Dermis microvascular lymphatic vessel endothelial cell (primary cell): ENCODE results near the gene PHETA1. TPM values are rescaled to one million over a fixed set of nuclear protein-coding genes. Genes with fewer than 3 reads are reported as not detected.

Source experiments
- DNase-seq, 2 donors: peaks; one replicate each; pipeline versions ENCODE4 v3.0.0 to v3.0.0-alpha.2; 2010; ENCODE audit warnings: low read depth in 2 of 2
- total RNA-seq: library from RNA; depleted of rRNA; stranded (reverse); fragments of >200 nt; gene quantifications from 2 replicates; pipeline ENCODE4 v1.2.1, GENCODE V29; 2014

Gene PHETA1, protein sequence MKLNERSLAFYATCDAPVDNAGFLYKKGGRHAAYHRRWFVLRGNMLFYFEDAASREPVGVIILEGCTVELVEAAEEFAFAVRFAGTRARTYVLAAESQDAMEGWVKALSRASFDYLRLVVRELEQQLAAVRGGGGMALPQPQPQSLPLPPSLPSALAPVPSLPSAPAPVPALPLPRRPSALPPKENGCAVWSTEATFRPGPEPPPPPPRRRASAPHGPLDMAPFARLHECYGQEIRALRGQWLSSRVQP
- total RNA-seq, result 5.6 and 12.5 TPM in 2 replicates

DNA sequence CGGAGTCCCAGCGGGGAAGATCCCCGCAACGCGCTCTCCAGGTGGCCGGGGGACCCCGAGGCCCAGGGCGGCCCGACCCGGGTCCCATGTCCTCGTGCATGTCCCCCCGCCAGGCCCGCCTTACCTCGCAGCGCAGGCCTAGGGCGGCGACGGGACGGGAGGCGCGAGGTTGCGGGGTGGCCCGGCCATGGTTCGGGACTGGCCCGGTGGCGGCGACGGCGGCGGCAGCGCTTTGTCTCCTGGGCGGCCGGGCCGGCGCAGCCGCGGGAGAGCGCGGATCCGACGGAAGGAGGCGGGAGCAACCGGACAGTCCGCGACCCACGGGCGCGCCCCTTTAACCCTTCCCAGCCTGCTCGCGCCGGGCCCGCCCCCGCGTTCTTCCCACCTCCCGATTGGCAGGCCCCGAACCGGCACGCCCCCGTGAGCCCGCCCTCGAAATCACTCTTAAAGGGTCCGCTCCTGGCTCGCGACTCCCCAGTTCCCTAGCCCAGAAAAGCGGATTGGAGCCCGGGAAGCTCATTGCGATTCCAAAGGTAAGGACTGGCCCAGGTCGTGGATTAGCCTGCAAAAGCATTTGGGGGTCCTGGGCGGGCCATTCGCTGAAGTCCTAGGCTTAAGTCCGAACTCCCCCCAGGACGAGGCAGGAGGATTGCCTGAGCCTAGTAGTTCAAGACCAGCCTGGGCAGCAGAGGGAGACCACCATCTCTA is at the start of gene PHETA1:
Gene PHETA1 (minus strand): TSS at position 308 of the 708 bp plus-strand sequence. CDS start 5,668 bp downstream, outside the sequence.
- DNase-seq, result peak; percentile 66 to 92

DNA sequence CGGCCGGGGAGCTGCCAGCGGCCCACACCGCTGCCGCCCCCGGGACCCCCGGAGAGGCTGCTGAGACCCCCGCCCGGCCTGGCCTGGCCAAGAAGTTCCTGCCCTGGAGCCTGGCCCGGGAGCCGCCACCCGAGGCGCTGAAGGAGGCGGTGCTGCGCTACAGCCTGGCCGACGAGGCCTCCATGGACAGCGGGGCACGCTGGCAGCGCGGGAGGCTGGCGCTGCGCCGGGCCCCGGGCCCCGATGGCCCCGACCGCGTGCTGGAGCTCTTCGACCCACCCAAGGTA is 49.6 kb upstream of the PHETA1 start:
- no peak for DNase-seq

DNA sequence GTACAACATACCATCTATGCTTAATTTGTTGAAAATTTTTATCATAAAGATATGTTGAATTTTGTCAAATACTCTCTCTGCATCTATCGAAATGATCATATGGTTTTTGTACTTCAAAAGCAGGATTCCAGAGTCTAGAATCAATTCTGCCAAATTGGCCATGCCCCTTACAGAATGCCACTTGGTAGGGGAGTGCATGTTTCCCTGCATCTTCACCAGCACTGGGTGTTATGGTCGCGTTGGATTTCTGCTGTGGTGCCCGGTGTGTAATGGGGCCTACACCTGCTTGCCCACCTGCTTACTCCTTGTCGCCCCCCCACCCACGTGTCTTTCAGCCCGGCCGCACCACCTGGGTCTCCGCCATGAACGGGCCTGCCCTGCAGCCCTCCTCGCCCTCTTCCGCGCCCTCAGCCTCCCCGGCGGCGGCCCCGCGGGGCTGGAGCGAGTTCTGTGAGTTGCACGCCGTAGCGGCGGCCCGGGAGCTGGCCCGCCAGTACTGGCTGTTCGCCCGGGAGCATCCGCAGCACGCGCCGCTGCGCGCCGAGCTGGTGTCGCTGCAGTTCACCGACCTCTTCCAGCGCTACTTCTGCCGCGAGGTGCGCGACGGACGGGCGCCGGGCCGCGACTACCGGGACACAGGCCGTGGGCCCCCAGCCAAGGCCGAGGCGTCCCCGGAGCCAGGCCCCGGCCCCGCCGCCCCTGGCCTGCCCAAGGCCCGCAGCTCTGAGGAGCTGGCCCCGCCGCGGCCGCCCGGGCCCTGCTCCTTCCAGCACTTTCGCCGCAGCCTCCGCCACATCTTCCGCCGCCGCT is 49.1 kb upstream of the PHETA1 start:
- DNase-seq, result no peak

DNA sequence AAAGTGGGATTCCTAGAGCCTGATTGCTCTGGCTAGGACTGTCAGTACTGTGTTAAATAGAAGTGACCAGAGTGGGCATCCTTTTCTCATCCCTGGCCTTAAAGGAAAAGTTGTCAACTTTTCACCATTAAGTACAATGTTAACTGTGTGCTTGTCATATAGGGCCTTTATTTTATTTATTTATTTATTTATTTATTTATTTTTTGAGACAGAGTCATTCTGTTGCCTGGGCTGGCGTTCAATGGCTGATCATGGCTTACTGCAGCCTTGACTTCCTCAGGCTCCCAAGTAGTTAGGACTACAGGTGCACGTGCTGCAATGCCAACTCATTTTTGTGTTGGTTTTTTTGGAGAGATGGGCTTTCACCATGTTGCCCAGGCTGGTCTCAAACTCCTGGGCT is 48.4 kb upstream of the PHETA1 start:
- no peak for DNase-seq

DNA sequence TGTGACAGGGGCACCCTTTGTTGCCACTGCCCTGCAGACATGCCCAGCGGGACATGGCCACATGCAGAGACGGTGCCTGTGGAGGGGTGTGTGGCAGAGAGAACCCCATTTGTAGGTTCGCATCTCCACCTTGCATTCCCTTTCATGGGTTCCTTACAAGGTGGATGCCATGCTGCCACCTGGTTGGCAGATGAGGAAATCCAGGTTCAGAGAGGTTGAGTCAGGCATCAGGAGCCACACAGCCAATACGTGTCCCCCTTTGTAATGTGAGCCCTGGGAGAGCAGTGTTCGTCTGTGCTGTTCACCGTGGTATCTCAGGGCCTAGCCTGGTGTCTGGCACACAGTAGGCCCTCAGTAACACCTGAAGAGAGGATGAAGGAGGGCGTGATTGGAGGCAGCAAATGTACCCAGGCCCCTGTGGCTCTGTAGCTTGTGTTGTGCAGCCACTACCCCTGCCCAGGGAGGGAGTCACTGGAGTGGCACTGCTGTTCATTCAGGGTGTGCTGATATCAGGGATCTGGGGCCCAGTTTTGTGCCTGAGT is 45.9 kb upstream of the PHETA1 start:
- DNase-seq, result no peak

DNA sequence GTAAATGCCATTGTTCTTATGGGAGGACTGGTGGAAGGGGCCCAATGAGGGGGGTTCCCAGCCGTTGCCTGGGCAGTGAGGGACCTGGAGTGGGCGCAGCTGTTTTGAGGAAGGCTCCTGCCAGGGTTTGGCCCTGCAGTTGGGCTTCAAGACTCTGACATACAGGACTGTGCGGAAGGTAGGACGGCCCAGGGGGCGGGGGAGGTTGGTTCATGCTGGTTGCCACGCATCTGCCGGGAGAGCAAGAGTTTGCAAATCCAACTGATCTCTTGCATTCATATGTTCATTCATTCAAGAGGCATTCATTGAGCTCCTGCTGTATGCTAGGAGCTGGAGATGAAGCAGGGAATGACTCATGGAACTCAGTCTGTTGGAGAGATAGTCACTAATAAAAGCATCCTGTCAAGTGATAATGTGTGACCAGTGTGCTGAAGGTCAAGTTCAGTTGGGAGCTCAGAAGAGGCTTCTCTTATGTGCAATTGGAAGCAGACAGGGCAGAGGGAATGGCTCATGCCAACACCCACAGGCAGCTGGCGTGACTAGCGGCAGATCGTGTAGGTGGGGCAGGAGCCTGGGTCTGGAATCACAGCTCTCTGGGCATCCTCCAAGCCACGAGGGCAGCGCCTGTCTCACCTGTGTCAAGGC is 44.7 kb upstream of the PHETA1 start:
- DNase-seq, result peak in 1 of 2 donors; percentile 76

DNA sequence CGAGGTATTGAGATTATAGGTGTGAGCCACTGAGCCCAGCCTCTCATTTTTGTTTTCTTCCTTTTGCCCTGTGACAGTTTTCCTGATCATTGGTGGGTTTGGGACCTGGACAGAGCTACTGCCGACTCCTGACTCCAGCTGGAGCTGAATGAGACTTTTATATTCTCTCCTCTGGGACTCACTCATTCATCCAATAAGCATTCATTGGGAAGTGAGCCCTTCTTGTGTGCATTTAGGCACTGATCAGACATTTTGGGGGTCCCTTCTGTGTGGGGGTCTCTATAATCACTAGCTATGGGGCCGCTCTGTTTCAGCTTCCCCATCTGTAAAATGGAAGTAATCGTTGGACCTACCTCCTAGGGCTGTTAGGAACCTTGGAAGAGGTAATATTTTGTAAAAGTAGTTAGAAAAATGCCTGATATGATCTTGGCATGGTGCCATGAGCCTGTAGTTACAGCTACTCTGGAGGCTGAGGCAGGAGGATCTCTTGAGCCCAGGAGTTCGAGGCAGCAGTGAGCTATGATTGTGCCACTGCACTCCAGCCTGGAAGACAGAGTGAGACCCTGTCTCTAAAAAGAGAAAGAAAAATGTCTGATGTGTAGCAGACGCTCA is 44.0 kb upstream of the PHETA1 start:
- DNase-seq, result no peak

DNA sequence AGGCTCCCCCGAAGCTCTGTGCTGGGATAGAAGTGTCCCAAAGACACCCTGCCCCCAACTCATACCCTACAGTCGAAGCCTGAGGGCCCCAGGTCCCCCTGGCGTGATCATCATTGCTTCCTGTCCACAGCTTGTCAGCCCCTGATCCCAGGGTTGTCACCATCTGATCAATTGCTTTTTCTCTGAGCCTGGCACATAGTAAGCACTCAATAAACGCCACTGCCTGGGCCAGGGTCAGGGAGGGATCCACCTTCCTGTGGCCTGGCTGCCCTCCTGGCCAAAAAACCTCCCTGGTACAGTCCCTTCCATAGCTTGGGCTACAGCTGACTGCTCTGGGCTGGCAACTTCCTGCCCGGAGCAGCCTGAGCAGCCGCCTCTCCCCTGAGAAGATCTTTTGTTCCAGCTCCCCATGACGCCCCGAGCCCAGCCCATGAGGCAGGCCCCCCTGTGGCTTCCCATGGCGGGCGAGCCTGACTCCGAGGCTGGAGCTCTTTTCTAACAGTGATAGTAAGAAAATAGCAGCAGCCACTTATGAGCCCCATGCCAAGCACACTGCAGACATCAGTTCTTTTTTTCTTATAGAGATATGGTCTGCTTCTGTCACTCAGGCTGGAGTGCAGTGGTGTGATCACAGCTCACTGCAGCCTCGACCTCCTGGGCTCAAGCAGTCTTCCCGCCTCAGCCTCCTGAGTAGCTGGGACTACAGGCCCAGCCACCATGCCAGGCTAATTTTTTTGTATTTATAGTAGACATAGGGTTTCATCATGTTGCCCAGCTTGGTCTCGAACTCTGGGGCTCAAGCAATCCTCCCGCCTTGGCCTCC is 43.3 kb upstream of the PHETA1 start:
- DNase-seq, result peak in 1 of 2 donors; percentile 57

DNA sequence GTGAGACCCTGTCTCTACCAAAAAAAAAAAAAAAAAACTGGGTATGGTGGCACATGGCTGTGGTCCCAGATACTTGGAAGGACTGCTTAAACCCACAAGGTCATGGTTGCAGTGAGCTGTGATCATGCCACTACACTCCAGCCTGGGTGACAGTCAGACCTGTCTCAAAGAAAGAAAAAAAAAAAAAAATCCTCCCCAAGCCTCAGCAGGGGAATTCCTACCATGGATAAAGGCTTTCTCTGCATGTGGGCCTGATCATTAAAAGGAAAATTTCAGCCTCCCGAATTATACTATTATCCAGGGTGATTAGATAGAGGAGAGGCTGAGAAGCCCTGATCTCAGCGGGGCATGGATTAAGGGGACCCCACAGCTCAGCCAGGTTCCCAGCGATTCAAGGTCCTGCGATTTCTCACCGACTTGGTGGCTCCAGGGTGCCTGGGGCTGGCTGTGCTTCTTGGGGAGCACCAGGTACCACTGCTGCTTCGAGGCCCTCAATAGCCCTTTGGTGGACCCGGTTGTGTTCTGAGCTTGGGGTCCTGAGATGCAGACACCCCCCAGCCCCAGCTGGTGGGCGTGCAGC is 42.4 kb upstream of the PHETA1 start:
- no peak for DNase-seq

DNA sequence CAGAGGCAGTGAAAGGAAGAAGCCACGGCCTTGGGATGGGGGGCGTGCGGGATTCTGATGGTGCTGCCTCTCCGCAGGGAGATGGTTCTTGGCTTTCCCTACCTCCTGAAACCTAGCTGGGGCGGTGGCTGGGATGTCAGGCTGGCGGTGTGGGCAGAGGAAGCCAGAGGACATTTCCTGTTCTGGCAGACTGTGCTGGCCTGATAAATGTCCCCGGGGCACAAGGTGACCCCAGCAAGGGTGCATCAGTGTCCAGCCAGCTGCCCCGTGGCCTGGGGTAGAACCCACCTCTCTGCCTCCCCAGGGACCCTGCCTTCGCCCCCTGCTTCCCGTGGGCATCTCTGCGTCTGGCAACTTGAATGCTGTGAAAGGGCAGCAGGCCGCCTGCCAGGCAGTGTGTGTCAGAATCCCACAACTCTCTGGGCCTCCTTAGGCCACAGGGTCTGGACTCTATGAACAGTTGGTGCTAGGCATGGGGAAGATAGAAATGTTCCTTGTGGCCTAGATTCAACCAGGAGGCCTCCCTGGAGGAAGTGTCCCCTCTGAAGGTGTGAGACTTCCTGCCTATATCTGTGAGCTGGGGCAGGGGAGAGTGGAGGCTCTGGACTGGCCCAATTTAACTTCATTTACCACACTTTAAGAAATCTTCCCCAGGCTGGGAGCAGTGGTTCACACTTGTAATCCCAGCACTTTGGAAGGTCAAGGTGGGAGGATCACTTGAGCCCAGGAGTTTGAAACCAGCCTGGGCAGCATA is 41.7 kb upstream of the PHETA1 start:
- peak in 1 of 2 donors; percentile 63 for DNase-seq

DNA sequence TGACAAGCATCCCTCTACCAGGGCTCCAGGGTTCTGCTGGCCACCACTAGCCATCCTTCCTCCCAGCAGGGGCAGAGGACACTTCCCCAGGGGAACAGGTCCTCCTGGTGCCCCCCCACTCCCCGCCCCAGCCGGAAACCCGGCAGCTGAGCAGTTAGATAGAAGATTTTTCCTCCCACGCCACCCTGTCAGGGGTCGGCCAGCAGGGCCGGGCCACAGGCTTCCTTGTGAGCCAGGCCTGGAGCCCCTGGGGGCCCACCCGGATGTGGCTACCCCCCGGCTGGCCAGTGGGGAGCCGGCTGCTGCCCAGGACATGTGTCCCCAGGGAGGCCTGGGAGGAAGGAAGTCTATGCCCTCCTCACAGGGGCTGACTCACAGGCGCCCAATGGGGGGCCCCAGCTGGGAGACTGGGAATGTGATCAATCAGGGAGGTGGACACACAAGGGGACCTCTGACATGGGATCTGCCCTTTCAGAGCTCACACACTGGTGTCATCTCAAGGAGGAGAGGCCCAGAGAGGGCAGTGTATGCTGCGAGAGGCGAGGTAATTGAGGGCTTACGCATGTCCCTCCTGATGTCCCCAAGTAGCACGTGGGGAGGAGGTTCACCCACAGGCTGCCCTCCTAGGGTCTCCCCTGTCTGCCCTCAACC is 41.0 kb upstream of the PHETA1 start:
- peak in 1 of 2 donors; percentile 93 for DNase-seq

DNA sequence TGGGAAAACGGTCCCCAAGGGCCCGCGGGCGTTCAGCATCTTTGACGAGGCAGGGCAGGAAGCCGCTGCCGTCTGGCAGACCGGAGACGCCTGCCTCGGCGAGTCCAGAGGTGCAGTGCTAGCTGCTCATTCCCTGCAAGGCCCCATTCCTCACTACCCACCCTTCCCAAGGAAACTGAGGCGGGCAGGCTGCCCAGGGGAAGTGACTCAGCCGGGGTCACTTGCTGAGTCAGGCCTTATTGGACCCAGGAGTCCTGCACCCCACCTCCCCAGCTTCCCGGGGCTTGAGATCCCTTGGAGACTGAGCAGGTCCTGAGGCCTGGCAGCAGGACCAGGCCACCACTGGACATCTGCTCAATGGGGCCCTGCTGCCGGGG is 40.5 kb upstream of the PHETA1 start:
- peak in 1 of 2 donors; percentile 68 for DNase-seq

DNA sequence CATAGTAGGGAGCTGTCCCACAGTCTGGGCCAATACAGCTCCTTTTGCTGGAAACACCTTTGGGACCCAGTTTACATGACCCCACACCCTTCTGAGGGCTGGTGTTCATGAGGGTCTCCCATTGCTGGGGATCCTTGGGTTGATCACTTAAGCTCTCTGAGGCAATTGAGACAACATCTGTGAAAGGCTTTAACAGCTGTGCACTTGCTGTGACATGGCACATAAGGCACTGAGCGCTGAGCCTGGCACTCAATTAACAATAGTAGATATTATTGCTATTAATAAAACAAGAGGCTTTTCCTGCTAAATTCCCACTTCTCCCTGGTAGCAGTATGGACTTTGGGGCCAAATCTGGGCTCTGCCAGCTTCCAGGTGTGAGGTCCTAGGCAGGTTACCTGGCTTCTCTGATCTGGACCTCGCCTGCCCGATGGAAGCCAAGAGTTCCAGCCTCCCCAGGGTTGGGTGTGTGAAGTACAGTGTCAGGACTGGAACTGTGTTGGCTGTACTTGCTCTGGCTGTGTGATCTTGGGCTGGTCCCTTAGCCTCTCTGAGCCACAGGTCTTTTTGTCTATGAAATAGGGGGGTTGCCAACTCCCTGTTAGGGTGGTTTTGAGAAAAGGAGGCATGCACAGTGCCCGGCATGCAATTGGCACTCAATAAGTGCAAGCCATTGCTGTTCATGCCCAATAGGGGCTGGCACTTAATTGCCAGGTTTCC is 39.9 kb upstream of the PHETA1 start:
- DNase-seq, result no peak

DNA sequence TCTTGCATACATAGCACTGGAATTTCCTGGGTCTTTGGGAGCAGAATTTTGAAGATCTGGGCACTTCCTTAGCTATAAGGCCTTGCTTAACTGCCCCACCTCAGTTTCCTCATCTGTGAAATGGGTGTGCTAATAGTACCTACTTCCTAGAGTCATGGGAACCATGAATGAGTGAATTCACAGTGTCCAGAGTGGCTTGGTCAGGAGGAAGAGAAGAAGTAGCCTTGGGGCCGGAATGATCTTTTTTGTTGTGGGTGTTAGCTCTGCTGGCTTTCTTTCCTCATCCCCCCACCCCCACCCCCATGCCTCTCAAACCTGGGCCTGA is 39.2 kb upstream of the PHETA1 start:
- no peak for DNase-seq

DNA sequence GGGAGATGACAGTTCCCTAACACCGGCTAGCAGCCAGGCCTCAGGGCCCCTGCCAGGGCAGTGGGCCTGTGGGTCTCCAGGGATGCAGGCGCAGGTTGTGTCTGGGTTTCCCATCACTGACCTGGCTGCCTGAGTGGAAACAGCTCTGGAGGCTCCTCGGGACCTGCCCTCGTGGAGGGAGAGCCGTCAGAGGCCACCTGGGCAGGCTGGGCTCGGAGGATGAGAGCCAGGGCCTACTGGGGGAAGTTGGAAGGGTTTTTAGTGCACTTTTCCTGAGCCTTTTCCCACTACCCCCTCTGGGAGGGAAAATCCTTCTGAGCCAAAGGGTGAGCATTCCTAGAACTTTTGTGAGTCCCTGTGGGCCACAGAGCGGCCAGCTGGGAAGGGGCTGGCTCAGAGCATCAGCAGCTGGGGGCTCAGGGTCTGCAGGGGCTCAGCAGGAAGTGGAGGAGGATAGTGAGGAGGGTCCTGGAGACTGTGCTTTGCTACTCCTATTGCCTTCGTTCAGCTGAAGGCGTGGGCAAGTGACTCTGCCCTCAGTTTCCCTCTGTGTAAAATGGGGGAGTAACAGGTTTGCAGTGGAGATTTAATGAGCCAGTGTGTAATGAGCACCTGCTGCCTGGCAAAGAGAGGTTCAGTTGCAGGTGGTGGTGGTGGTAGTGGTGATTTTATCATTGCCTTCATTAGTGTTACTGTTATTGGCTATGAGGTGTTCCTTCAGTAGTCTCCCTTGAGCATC is 38.7 kb upstream of the PHETA1 start:
- no peak for DNase-seq

DNA sequence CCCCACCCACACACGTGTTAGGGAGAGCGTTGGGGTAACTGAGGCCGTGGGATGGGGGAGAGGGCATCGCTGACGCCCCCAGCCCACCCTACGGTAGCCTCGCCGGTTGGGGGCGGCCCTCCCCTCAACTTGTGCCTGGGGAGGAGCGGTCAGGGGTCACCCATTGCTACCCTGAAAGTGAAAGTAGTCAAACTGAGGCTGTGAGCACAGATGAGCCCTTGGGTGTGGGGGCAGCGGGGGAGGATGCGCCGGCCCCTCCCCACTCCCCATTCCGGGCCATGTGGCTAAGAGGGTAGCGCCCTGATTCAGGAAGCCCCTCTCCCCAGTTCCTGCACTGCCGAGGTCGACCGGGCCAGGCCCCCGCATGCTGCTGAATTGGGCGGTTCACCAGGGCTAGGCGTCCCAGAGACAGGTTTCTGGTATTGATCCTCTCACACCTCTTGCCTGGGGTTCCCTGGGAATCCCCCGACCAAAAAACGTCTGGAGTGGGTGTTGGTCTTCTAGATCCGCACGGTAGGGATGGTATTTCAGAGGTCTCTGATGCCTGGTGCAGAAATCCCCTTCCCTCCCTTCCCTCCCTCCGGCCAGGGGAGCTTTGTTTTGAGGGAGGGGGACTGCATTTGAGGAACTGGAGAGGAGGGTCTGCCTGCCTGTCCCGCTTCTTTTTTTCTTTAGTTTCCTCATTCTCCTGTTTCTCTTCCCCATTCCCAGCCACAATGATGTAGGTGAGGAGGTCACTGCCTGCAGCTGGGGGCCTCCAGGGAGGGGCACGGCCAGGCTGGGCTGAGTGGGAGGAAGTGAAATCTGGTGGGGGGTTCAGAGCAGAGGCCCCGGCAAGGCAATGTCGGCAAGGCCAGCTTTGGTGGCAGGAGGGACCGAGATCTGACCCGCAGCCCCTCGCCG is 37.8 kb upstream of the PHETA1 start:
- DNase-seq, result no peak
